HepG2 (cell line): ENCODE results near the gene RSAD2. TPM values are rescaled to one million over a fixed set of nuclear protein-coding genes. Genes with fewer than 3 reads are reported as not detected.

Source experiments
- ETV6 ChIP-seq: sonication (generic); formaldehyde crosslinking; conservative IDR thresholded peaks from 2 replicates; pipeline ENCODE4 v1.4.0; 2020; ENCODE audit warnings: missing genetic modification reagents
- FOXM1 ChIP-seq: sonication (generic); formaldehyde crosslinking; IDR thresholded peaks from 2 replicates; pipeline ENCODE4 v1.5.0; 2020; ENCODE audit warnings: missing genetic modification reagents
- HMG20B ChIP-seq: conservative IDR thresholded peaks from 2 replicates; pipeline ENCODE4 v1.6.1; 2016; ENCODE audit warnings: missing genetic modification reagents, missing compliant biosample characterization
- MTF1 ChIP-seq: sonication (generic); formaldehyde crosslinking; IDR thresholded peaks from 2 replicates; pipeline ENCODE4 v1.5.0; 2020; ENCODE audit warnings: missing genetic modification reagents
- REPIN1 ChIP-seq: sonication (generic); formaldehyde crosslinking; IDR thresholded peaks from 2 replicates; pipeline ENCODE4 v1.8.0; 2022; ENCODE audit warnings: missing genetic modification reagents, low read depth, mild to moderate bottlenecking, borderline replicate concordance
- SOX13 ChIP-seq, 3 experiments: fragments of 450-650 bp in 1 of 3; sonication (generic) in 1 of 3; formaldehyde crosslinking in 1 of 3; IDR thresholded peaks in 2 of 3; conservative IDR thresholded peaks in 1 of 3; 2 replicates each; pipeline versions ENCODE4 v1.5.0 to v1.6.1; 2016 to 2020; ENCODE audit warnings: antibody characterized with exemption in 1 of 3, mild to moderate bottlenecking in 1 of 3, missing compliant biosample characterization in 1 of 3, missing genetic modification reagents in 1 of 3, moderate library complexity in 1 of 3
- SP2 ChIP-seq: sonication (generic); formaldehyde crosslinking; IDR thresholded peaks from 2 replicates; pipeline ENCODE4 v1.5.1; 2020; ENCODE audit warnings: mild to moderate bottlenecking, missing genetic modification reagents
- TBX3 ChIP-seq: fragments of 450-650 bp; IDR thresholded peaks from 2 replicates; pipeline ENCODE4 v1.6.1; 2017; ENCODE audit warnings: antibody characterized with exemption, mild to moderate bottlenecking, inconsistent platforms, borderline replicate concordance
- YEATS4 ChIP-seq: sonication (generic); formaldehyde crosslinking; IDR thresholded peaks from 2 replicates; pipeline ENCODE4 v1.4.0; 2020; ENCODE audit warnings: missing genetic modification reagents, borderline replicate concordance
- ZNF136 ChIP-seq: sonication (generic); formaldehyde crosslinking; IDR thresholded peaks from 2 replicates; pipeline ENCODE4 v1.8.1; 2022; ENCODE audit warnings: low read depth, mild to moderate bottlenecking, moderate library complexity, missing genetic modification reagents
- ZNF205 ChIP-seq: IDR thresholded peaks from 2 replicates; pipeline ENCODE4 v1.6.1; 2018; ENCODE audit warnings: missing biosample characterization, missing genetic modification reagents
- ZNF329 ChIP-seq: sonication (generic); formaldehyde crosslinking; IDR thresholded peaks from 2 replicates; pipeline ENCODE4 v1.9.0; 2021; ENCODE audit warnings: low read depth, mild to moderate bottlenecking, missing genetic modification reagents
- ZNF446 ChIP-seq: sonication (generic); formaldehyde crosslinking; IDR thresholded peaks from 2 replicates; pipeline ENCODE4 v1.5.0; 2020; ENCODE audit warnings: mild to moderate bottlenecking, missing genetic modification reagents
- ZNF773 ChIP-seq: sonication (generic); formaldehyde crosslinking; IDR thresholded peaks from 2 replicates; pipeline ENCODE4 v1.4.0; 2020; ENCODE audit warnings: missing genetic modification reagents, borderline replicate concordance
- polyA plus RNA-seq, 8 experiments: library from polyadenylated mRNA; depleted of rRNA in 3 of 8; stranded (reverse) in 7 of 8; unstranded in 1 of 8; fragments of >200 nt; fragmentation: Illumina TruSeq in 4 of 8; extraction: Trizol in 4 of 8; gene quantifications; 2 replicates each; pipeline versions ENCODE4 v1.2.1 to v1.2.3, GENCODE V29; 2011 to 2016; ENCODE audit warnings: low read depth in 4 of 8, missing spikeins in 1 of 8, mixed read lengths in 1 of 8; ENCODE audit not compliant: insufficient read depth in 1 of 8
- total RNA-seq, 5 experiments: library from RNA; depleted of rRNA; stranded (reverse); fragments of >200 nt; fragmentation: Illumina TruSeq; extraction: Trizol; gene quantifications; 2 replicates each; pipeline ENCODE4 v1.2.3, GENCODE V29; 2016; ENCODE audit warnings: low read depth in 1 of 5
- TF ChIP-seq, protein P1 (sequence below): sonication (generic); formaldehyde crosslinking; IDR thresholded peaks from 2 replicates; pipeline ENCODE4 v1.5.1; 2020; ENCODE audit warnings: mild to moderate bottlenecking, missing genetic modification reagents, moderate library complexity
- TF ChIP-seq, protein P2 (sequence below), 2 experiments: fragments of 450-650 bp in 1 of 2; sonication (generic) in 1 of 2; formaldehyde crosslinking; IDR thresholded peaks; 2 replicates each; pipeline versions ENCODE4 v1.5.0 to v1.8.0; 2020 to 2022; ENCODE audit warnings: mild to moderate bottlenecking in 1 of 2, missing genetic modification reagents in 1 of 2
- TF ChIP-seq, protein P3 (sequence below): sonication (generic); formaldehyde crosslinking; IDR thresholded peaks from 2 replicates; pipeline ENCODE4 v1.4.0; 2020; ENCODE audit warnings: mild to moderate bottlenecking, missing genetic modification reagents, borderline replicate concordance

RSAD2 gene
- total and polyA plus RNA-seq, 2 of the 13 experiments (the other 11 are each of a cell fraction or from before 2014, with no cell fraction given), result 0.11 TPM; not detected in 1

DNA sequence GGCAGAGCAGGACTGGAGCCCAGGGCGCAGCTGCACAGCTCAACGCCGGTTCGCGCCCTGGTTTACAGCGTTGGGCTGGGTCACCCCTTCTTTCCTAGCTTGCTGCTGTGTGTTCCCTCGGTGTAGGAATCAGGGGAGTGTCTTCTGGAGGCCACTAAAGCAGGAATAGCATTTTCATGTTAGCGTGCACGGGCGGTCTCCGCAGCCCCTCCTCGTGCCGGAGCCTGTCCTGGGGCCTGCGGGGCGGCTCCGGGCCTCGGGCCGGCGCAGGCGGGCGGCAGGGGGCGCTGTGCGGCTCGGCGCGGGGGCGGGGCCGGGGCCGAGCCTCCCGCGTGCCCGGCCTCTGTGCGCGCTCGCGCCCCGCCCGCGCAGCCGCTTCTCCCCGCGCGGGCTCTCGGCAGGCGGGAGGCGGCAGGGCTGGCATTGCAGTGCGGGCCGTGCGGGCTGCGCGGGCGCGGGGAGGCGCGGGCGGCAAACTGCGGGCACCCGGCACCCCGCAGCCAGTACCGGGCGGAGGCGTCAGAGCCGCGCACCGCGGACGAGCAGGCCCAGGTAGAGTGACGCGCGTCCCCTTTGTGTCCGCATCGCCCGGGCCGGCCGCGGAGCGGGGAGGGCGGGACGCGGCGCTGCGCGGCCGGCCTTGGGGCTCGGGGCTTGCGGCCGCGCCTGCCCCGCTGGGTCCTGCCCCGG is 39.6 kb downstream of the RSAD2 start, which contains the start of gene RNF144A (continued):
- TF ChIP-seq, protein P1, sequence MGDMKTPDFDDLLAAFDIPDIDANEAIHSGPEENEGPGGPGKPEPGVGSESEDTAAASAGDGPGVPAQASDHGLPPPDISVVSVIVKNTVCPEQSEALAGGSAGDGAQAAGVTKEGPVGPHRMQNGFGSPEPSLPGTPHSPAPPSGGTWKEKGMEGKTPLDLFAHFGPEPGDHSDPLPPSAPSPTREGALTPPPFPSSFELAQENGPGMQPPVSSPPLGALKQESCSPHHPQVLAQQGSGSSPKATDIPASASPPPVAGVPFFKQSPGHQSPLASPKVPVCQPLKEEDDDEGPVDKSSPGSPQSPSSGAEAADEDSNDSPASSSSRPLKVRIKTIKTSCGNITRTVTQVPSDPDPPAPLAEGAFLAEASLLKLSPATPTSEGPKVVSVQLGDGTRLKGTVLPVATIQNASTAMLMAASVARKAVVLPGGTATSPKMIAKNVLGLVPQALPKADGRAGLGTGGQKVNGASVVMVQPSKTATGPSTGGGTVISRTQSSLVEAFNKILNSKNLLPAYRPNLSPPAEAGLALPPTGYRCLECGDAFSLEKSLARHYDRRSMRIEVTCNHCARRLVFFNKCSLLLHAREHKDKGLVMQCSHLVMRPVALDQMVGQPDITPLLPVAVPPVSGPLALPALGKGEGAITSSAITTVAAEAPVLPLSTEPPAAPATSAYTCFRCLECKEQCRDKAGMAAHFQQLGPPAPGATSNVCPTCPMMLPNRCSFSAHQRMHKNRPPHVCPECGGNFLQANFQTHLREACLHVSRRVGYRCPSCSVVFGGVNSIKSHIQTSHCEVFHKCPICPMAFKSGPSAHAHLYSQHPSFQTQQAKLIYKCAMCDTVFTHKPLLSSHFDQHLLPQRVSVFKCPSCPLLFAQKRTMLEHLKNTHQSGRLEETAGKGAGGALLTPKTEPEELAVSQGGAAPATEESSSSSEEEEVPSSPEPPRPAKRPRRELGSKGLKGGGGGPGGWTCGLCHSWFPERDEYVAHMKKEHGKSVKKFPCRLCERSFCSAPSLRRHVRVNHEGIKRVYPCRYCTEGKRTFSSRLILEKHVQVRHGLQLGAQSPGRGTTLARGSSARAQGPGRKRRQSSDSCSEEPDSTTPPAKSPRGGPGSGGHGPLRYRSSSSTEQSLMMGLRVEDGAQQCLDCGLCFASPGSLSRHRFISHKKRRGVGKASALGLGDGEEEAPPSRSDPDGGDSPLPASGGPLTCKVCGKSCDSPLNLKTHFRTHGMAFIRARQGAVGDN (CRISPR knock-in tag), result peak; percentile 77
- TF ChIP-seq ZNF446 (CRISPR knock-in tag) (no peak), ZNF205 (CRISPR knock-in tag) (0 out of 2 replicates have a peak, but pooled peaks have one; percentile 21), ZNF329 (CRISPR knock-in tag) (0 out of 2 replicates have a peak, but pooled peaks have one; percentile 37), SP2 (no peak), TBX3 (no peak), ETV6 (CRISPR knock-in tag) (no peak), REPIN1 (CRISPR knock-in tag) (peak; percentile 36; the same call in 1 of the 2 replicates), ZNF773 (CRISPR knock-in tag) (no peak), FOXM1 (0 out of 2 replicates have a peak, but pooled peaks have one; percentile 13), MTF1 (no peak), ZNF136 (no peak), YEATS4 (peak; percentile 43; the same call in 1 of the 2 replicates), SOX13 (IDR thresholded peaks at IDR 0.05) (no peak), SOX13 (CRISPR knock-in tag; conservative IDR thresholded peaks at IDR 0.05 in 1 of 2, IDR thresholded peaks at IDR 0.05 in 1 of 2) (no peak), HMG20B (CRISPR knock-in tag) (no peak)
- TF ChIP-seq, protein P2, sequence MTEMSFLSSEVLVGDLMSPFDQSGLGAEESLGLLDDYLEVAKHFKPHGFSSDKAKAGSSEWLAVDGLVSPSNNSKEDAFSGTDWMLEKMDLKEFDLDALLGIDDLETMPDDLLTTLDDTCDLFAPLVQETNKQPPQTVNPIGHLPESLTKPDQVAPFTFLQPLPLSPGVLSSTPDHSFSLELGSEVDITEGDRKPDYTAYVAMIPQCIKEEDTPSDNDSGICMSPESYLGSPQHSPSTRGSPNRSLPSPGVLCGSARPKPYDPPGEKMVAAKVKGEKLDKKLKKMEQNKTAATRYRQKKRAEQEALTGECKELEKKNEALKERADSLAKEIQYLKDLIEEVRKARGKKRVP (CRISPR knock-in tag; IDR thresholded peaks at IDR 0.05), result no peak
- TF ChIP-seq, protein P3, sequence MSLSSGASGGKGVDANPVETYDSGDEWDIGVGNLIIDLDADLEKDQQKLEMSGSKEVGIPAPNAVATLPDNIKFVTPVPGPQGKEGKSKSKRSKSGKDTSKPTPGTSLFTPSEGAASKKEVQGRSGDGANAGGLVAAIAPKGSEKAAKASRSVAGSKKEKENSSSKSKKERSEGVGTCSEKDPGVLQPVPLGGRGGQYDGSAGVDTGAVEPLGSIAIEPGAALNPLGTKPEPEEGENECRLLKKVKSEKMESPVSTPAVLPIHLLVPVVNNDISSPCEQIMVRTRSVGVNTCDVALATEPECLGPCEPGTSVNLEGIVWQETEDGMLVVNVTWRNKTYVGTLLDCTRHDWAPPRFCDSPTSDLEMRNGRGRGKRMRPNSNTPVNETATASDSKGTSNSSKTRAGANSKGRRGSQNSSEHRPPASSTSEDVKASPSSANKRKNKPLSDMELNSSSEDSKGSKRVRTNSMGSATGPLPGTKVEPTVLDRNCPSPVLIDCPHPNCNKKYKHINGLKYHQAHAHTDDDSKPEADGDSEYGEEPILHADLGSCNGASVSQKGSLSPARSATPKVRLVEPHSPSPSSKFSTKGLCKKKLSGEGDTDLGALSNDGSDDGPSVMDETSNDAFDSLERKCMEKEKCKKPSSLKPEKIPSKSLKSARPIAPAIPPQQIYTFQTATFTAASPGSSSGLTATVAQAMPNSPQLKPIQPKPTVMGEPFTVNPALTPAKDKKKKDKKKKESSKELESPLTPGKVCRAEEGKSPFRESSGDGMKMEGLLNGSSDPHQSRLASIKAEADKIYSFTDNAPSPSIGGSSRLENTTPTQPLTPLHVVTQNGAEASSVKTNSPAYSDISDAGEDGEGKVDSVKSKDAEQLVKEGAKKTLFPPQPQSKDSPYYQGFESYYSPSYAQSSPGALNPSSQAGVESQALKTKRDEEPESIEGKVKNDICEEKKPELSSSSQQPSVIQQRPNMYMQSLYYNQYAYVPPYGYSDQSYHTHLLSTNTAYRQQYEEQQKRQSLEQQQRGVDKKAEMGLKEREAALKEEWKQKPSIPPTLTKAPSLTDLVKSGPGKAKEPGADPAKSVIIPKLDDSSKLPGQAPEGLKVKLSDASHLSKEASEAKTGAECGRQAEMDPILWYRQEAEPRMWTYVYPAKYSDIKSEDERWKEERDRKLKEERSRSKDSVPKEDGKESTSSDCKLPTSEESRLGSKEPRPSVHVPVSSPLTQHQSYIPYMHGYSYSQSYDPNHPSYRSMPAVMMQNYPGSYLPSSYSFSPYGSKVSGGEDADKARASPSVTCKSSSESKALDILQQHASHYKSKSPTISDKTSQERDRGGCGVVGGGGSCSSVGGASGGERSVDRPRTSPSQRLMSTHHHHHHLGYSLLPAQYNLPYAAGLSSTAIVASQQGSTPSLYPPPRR (CRISPR knock-in tag), result no peak
